HFF-Myc (cell line): Measurements from ENCODE around the gene TSPOAP1.

Experiments used
- DNase-seq: peaks from one replicate; pipeline ENCODE4 v3.0.0-alpha.2; 2011; ENCODE audit warnings: low read depth; ENCODE audit errors: extremely low read depth
- H3K4me3 ChIP-seq: replicated peaks from 2 replicates; pipeline ENCODE4 v1.5.1; 2011; ENCODE audit warnings: low read depth, mild to moderate bottlenecking, control low read depth, low read length
- CTCF ChIP-seq: IDR thresholded peaks from 2 replicates; pipeline ENCODE4 v1.5.1; 2012; ENCODE audit warnings: mild to moderate bottlenecking, low read depth, low read length, control low read depth; ENCODE audit errors: missing control alignments

The TSPOAP1 gene

GRCh38 chr17:58362368-58363014, 33.9 kb upstream of the TSPOAP1 start:
- no peak for TF ChIP-seq CTCF
- no peak overlapping the region for H3K4me3 ChIP-seq
- DNase-seq, result no peak

- TF ChIP-seq CTCF, result no peak
- no peak overlapping the region for H3K4me3 ChIP-seq
- DNase-seq, result no peak
These were observed 31.9 kb upstream of the TSPOAP1 start for GRCh38 chr17:58360296-58361063.

GRCh38 chr17:58358408-58359172, 30.0 kb upstream of the TSPOAP1 start:
- no peak for DNase-seq

DNA sequence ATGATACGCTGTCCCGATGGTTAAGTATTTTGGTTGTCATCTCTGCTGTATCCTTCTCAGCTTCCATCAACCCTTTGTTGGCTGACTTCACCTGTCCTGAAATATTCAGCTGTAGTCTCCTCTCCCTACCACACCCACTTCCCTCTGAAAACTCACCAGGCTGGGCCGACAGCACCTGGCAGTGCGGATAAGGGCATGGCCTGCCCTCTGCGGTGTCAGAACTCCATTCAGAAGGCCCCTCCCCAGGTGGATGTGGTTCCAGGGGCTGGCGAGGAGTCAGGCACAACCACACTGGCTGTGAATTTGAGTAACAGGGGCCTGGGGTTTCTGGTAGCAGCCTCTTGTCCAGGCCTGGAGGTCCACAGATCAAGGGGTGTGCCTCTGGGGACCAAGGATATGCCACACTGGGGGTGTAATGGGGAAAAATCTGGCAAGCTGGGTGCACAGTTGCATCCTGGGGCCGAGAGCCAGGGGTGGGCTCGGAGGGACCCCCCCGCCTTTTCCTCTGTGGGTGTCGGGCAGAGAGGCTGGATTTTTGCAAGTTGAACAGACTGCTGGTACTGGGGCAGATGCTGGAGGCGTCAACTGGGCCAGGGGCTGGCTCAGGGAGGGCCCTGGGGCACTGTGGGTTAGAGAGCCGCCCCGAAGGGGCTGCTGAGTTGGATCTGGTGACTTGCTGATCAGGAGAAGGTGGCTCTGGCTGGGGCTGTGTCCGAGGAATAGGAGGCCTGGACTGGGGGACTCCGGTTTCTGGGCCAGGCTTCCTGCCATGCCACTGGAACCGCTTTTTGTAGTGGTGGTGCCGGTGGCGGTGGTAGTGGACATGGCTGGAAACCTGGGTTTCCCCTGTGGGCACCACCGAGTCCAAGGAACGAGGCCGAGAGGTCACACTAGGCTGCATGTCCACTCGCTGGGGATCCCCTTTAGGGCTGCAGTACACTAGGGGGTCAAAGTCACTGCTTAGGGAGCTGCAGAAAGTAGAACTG, 29.0 kb upstream of the TSPOAP1 start:
- no peak overlapping the region for H3K4me3 ChIP-seq
- DNase-seq, result no peak
- TF ChIP-seq CTCF, result no peak

More at GRCh38 chr17:58358408-58359172, 30.0 kb upstream of the TSPOAP1 start:
- TF ChIP-seq CTCF, result no peak
- no peak overlapping the region for H3K4me3 ChIP-seq

GRCh38 chr17:58356231-58356630, 27.6 kb upstream of the TSPOAP1 start:
- TF ChIP-seq CTCF, result no peak
- DNase-seq, result no peak
- H3K4me3 ChIP-seq, result no peak overlapping the region
